A204.1 (cell line): ENCODE measurements around the gene HRH1.
"Not testable (repeated sequence)": the region's sequence is repeated elsewhere in the genome, so short reads cannot be mapped to it uniquely, and the experiment has no call there.

ENCODE experiments used
- FAIRE-seq: peaks from 2 replicates; lab custom pipeline; 2012; peaks lifted over from hg19 to GRCh38; lab: Jason Lieb, UNC

HRH1 gene

DNA sequence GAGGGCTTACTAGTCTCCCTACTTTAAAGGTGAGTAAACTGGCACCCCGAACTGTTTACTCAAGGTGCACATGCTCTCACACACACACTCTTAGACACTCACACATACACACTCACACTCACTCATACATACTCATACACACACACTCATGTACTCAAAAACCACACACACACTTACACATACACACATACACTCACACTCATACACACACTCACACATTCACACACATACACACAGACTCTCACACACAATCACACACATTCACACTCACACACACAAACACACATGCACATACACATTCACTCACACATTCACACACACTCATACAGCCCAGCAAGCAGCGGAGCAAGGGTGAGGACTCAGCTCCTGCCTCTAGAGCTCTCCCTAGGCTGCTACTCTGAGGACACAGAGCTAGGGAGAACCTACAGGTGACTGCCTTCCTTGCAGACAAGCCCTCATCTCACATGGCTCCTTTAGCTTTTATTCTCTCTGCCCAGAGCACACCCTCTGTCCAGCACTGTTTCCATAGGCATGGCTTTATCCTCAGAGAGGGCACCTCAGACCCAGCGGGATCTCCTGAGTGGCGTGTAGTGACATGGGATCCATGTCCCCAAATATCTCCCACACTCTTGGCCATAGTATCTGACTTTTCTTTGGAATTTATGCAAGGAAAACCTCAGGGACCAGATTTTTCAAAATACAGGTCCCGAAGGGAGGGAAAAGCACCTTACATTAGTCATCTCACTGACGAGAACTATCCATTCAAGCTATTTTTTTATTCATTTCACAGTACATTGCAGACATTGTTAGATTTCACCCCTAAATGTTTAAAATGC lies 91.8 kb downstream of the HRH1 start:
- FAIRE-seq: no peak

DNA sequence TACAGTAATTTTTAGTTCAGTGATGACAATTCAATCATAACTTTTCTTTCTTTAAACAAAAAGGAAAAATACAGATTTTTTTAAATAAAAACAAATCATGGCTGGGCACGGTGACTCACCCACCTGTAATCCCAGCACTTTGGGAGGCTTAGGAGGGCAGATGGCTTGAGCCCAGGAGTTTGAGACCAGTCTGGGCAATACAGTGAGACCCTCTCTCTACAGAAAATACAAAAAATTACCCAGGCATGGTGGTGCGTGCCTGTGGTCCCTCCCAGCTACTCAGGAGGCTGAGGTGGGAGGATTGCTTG lies 92.3 kb downstream of the HRH1 start:
- FAIRE-seq: no peak

DNA sequence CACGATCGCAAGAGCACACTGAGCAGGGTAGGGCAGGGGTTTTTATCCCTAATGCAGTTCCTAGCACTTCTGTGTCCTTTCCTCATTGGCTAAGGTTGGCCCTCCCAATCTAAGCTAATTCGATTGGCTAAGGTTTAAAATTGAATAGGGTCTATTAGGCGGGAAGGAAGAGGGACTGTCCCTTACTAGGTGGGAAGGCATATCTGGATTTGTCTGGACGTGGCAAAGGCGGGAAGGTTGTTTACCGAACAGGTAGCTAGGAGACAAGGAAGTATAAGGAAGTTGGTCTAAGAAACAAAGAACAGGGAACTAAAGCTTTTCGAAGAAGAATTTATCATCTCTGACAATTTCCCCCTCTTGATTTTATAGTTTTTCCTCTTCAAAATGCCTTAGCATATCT lies 93.1 kb downstream of the HRH1 start:
- no peak for FAIRE-seq

DNA sequence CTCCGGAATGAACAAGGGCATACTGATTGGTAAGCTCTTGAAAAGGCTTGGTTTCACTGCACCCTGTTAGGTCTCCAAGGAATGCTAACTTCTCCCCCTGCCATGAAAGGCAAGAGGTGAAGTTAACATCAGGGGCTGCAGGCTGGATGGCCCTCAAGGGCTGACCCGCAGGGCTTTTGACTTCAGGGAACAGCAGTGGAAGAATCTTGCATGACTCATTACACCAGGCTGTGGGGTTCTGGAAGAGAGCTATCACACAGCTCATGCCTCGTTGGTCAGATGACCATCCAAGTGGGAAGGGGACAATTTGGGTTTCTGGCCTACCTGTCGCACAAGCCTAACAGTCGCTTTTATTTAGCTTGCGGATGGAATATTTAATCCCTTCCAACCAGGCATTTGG lies 94.3 kb downstream of the HRH1 start:
- FAIRE-seq: no peak

DNA sequence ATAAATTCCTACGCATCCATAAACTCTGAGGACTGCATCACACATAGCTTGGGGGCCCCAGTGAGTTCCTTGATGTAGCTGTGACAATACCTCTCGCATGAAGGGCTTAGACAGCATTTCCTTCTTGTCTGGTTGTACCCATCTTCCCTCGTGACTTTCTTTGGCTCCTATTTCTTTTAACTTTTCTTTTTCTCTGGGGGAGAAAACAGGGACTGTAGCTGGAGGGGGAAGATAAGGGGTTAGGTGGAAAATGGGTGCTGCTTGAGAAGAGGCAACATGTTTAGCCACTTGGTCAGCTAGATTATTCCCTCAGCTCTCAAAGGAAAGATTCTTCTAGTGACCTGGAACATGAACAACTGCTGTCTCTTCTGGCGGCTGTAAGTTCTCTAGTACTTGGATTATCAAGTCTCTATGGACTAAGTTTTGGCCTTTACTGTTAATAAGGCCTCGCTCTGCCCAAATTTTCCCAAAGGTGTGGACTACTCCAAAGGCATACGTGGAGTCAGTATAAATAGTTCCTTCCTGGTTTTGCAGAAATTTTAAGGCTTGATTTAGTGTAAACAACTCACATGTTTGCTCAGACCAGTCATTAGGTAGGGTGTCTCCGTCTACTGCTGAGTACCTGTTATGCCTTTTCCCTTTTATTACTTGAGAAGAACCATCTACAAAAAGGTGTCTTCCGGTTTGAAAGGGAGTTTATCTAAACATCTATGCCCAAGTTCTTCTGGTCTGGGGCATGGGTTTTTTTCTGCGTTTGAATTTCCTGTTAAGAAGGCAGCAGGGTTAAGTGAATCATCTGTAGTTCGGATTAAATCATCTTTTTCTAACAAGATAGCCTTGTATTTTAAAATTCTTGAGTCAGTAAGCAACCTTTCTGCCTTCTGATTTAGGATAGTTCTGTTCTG lies 96.9 kb downstream of the HRH1 start:
- no peak for FAIRE-seq

DNA sequence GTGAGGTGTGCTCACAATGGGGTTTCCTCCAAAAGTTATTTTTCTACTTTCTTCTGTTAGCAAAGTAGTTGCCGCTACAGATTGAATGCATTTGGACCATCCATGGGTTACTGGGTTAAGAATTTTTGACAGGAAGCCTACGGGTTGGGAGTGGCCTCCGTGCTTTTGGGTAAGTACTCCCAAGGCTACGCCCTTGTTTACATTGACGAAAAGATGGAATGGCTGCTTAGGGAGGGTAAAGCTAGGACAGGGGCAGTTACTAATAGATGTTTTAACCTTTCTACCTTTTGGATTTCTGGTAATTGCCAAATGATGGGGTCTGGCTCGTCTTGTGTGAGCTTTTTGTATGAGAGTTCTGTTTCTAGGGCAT lies 97.5 kb downstream of the HRH1 start:
- no peak for FAIRE-seq

DNA sequence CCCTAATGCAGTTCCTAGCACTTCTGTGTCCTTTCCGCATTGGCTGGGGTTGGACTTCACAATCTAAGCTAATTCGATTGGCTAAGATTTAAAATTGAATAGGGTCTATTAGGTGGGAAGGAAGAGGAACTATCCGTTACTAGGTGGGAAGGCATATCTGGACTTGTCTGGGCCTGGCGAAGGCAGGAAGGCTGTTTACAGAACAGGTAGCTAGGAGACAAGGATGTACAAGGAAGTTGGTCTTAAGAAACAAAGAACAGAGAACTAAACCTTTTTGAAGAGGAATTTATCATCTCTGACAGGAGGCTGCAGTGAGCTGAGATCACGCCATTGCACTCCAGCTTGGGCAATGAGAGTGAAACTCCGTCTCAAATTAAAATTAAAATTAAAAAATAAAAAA lies 100.6 kb downstream of the HRH1 start:
- no peak for FAIRE-seq

DNA sequence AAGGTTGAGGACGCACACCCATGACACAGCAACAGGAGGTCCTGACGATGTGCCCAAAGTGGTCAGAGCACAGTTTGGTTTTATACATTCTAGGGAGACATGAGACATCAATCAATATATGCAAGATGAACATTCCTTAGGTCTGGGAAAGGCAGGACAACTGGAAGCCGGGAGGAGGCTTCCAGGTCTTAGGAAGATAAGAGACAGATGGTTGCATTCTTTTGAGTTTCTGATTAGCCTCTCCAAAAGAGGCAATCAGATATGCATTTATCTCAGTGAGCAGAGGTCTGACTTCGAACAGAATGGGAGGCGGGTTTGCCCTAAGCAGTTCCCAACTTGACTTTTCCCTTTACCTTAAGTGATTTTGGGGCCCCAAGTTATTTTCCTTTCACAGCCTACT lies 101.2 kb downstream of the HRH1 start:
- FAIRE-seq: not testable (repeated sequence)

DNA sequence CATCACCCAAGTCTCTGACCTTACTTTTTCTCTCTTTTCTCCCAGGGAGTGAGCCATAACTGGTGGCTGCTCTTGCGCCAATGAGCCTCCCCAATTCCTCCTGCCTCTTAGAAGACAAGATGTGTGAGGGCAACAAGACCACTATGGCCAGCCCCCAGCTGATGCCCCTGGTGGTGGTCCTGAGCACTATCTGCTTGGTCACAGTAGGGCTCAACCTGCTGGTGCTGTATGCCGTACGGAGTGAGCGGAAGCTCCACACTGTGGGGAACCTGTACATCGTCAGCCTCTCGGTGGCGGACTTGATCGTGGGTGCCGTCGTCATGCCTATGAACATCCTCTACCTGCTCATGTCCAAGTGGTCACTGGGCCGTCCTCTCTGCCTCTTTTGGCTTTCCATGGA lies 104.7 kb downstream of the HRH1 start:
- FAIRE-seq: no peak

DNA sequence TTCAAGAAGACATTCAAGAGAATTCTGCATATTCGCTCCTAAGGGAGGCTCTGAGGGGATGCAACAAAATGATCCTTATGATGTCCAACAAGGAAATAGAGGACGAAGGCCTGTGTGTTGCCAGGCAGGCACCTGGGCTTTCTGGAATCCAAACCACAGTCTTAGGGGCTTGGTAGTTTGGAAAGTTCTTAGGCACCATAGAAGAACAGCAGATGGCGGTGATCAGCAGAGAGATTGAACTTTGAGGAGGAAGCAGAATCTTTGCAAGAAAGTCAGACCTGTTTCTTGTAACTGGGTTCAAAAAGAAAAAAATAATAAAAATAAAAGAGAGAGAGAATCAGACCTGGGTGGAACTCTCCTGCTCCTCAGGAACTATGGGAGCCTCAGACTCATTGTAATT lies 106.2 kb downstream of the HRH1 start:
- FAIRE-seq: no peak

DNA sequence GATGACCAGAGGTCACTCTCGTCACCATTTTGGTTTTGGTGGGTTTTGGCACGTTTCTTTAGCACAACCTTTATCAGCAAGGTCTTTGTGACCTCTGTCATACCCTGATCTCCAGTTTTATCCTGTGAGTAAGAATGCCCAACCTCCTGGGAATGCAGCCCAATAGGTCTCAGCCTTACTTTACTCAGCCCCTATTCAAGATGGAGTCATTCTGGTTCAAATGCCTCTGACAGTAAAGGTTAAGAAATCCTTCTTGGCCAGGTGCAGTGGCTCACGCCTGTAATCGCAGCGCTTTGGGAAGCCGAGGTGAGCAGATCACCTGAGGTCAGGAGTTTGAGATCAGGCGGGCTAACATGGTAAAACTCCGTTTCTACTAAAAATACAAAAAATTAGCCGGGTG lies 114.7 kb downstream of the HRH1 start:
- no peak for FAIRE-seq

DNA sequence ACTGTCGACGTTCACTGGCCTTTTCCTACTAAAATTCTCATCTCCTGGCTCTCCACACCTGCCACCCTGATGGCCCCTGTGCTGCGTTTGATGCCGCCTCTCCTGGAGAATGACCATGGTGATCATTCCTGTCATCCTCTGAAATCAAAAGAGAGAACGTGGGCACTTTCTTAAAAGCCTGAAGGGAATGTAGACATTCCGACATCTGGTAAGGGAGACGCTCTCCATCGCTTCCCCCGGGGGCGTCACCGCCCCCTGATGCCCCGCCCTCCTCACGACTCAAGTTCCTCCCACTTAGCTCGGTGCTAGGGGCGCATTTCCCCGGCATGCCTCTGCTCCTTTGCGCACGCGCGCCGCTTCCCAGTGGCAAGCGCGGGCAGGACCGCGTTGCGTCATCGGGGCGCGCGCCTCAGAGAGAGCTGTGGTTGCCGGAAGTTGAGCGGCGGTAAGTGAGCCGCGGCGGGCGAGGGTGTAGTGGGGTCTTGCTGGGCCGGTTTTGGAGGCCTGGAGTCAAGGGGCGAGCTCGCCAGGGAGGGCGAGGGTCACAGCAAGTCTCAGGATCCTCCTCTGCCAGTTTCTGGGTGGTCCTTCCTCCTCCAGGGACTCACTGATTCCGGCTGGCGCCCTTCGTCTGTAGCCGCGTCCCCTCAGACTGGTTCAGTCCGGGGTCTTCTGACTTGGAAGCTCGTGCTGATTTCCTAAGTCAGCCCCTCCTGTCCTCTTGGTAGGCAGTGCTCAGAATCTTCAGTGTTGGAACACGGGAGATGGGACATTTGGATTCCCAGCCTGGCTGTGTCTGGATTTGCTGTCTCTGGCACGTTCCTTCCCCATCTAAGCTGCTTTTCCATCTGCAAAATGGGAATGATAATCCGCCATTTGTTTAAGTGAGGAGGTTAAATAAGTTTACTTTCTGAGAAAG lies 118.0 kb downstream of the HRH1 start, which contains the start of gene ATG7:
ATG7 (plus strand) TSS at position 412 of the 919 bp plus-strand sequence. CDS start 26,299 bp downstream, outside the sequence.
- FAIRE-seq: no peak

DNA sequence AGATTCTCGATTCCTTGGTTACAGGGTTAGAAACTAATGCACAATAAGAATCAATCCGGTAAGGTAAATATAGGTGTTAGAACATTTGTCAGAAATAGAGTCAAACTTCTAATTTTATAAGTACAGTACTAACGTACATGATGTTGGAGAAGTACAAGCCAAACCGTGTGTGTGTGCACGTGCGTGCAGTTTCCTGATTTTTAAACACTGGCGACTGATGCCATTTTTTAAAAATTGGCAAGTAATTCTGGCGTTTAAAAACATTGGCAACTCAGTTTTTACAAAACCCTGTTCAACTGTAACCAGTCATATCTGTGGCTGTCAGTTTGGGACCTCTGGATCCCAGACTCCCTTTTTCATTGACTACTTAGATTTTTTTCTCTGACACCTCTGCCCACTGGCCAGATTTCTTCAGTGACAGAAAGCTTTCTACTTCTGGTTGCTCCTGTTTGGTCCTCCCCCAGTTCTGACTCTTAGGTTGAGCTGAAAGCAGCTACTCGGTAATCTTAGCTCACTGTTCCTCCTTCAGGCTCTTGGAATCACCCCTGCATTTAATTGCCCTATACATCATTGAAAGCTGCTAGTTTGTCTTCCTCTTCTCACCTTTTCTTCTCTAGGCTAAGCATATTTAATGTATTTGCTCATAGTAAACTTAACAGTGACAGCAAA lies 118.7 kb downstream of the HRH1 start:
- no peak for FAIRE-seq

DNA sequence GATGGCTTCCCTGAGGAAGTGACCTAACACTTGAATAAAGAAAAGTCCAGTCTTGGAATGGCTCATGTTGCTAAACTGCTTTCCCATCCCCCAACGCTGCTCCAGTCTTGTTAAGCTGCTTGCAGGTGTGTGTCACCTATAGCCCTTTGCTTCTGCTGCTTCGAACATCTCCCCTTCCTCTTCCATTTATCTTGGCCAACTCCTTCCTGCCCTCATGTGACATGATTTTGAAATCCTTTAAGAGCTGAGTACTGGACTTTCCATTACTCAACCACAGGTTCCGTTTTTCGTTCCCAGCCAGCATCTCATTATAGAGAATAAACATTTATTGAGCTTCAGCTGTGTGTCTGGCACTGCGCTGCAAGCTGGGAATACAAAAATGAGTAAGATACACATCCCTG lies 119.6 kb downstream of the HRH1 start:
- FAIRE-seq: no peak

DNA sequence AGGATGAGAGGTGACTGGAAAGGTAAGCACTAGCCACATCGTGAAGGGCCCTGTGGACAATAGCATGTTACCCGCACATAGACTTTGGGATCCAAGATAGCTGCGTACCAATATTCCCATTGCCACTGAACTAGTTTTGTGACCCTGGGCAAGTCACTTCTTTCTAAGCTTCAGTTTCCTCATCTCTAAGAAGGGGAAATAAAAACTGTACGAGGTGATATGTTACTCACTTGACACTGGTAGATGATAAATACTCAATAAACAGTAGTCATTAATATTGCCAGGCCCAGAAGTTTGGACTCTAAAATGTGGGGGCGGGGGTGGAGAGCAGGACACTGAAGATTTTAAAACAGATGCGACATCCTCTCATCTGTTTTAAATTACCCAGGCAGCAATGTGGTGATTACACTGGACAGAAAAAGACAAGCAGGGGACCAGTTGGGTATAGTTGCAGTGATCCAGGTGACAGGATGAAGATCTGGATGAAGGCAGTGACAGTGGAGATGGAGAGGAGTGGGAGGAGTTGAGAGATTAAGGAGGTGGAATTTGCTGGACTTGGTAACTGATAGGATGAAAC lies 120.4 kb downstream of the HRH1 start:
- no peak for FAIRE-seq

DNA sequence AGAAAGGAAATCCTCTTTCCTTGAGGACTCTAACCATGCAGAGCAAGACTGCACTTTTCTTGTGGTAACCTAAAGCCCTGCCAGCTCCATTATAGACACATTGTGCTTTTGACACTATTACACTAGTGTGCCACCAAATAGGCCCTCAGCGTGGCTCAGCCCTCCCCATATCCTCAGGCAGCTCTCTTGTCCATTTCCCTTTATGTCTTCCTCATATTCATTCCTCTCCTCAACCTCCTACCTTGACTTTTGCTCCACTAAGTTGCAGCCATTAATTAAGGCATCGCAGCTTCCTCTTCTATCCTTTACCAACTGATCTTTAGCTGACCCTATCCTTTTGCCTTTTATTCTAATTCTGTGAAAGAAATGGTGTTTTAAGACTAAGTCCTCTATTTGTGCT lies 121.6 kb downstream of the HRH1 start:
- FAIRE-seq: no peak

DNA sequence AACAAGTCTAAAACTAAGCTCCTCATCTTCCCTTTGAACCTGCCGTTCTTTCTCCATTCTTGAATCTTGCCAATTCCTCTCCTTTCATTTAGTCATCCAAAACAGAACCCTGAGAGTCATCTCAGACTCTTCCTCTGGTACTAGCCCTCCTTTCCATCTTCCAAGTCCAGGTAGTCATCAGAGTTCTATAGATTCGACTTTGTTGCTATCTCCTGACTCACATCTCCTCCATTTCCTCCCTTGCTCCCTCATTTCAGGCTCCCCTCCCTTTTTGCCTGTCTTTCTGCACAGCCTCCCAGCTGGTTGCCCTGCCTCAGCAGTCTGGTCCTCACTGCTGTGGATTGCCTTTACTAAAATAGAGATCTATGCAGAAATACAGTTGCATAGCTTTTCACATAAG lies 122.6 kb downstream of the HRH1 start:
- FAIRE-seq: no peak

DNA sequence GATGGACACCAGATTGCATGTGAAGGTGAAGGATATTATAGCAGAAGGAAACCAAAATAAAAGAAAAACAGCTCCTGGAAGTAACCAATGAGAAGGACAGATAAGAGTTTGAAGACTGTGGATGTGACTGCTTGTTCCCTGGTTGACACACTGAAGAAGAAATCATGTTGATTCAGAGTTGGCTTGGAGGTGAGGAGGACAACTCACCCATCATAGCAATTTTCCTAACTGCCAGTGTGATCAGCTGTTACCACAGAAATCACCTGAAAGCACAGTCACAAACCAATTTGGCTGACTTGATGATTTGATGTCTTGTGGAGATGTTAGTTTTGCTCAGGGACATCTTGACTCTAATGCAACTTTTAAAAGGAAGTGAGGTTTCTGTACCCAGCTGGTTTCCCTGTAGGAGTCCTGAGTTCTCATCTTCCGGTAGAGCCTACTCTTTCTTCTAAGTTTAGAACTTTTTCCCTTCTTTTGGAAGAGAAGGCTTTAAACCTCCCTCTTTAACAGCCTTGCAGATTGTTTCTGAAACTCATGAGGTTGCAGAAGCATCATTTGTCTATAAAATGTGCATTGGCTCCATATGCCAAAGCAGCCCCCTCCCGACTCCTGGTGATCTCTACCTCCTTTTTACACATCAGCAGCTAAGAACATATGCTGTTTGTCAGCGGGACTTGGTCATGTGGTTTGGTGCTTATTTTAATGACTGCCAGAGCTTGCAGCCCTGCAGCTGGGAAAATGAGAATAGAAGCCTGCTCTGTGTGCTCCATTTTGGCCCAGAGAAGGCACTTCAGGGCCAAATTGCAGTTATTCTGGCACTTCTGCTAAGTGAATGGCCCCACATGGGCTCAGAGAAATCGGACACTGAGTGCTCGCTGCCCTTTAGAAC lies 128.2 kb downstream of the HRH1 start:
- FAIRE-seq: no peak

DNA sequence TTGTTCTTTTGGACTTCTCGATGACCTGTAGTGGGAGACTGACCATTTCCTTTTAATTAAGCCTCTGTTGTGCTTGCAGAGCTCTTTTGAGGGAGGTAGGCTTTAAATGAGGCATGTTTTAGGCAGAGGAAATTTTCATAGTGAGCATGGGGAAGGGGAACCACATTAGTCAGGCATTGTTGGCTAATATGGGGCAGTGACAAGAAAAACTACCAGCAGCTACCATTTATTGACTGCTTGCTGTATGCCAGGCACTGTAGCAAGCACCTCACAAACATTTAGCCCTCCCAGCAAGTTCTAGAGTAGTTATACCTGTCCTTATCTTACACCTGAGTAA lies 128.8 kb downstream of the HRH1 start:
- FAIRE-seq: no peak

DNA sequence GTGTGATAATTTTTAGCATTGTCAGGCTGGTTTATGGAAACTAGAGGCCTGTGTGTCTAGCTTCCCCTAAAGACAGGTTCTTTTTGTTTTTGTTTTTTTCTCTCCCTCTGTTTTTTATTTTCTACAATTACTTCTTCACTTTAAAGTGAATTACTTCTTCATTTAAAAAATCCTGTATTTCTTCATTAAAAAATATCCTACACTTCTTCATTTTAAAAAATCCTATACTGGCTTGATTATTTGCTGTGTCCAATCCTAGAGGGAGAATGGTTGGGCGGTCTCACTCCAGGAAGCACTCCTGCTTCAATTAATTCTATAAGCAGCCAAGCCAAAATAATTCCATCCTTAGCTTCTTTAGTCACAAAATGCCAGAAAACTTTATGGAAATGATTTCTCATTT lies 129.7 kb downstream of the HRH1 start:
- no peak for FAIRE-seq

DNA sequence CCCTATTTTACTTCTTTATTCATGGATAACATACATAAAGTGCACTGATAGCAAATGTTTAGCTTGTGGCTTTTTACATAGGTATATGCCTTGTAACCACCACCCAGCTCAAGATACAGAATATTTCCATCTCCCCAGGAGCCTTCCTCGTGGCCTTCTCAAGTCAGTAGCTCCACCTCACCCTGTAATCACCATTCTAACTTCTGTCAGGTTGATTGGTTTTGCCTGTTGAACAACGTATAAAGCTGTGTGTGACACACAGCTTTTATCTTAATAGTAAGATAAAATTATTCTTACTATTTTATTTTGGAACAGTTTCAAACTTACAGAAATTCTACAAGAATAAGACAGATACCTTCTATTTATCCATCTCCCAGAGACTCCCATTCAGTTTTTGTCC lies 131.2 kb downstream of the HRH1 start:
- FAIRE-seq: no peak
